Mucosa of descending colon (tissue), 3 donors: ENCODE results near the gene SLC28A1. TPM values are rescaled to one million over a fixed set of nuclear protein-coding genes. Genes with fewer than 3 reads are reported as not detected.

Experiments
- ATAC-seq: fragments of 200-7000 bp; cut with Tn5 transposase; one replicate; pipeline ENCODE4 v1.9.1; 2020; ENCODE audit warnings: mild to moderate bottlenecking, moderate library complexity
- DNase-seq, 3 donors: peaks; one replicate each; pipeline ENCODE4 v3.0.0-alpha.2; 2020
- H3K36me3 ChIP-seq: fragments of 200-600 bp; one replicate; pipeline ENCODE4 v1.8.0; 2021; ENCODE audit warnings: low read depth, mild to moderate bottlenecking
- H3K4me1 ChIP-seq: fragments of 200-600 bp; one replicate; pipeline ENCODE4 v1.8.0; 2021; ENCODE audit warnings: low read depth, mild to moderate bottlenecking
- H3K4me3 ChIP-seq: fragments of 200-600 bp; one replicate; pipeline ENCODE4 v1.8.0; 2021; ENCODE audit warnings: mild to moderate bottlenecking
- H3K9me3 ChIP-seq: fragments of 200-600 bp; one replicate; pipeline ENCODE4 v1.8.0; 2021; ENCODE audit warnings: mild to moderate bottlenecking
- CTCF ChIP-seq: fragments of 200-600 bp; IDR thresholded peaks from one replicate; pipeline ENCODE4 v1.8.0; 2022; ENCODE audit warnings: antibody characterized with exemption, mild to moderate bottlenecking
- intact Hi-C, 2 donors: fragments of 100-400 bp; cut with DNase I in 1 of 2; cut with micrococcal nuclease in 1 of 2; formaldehyde crosslinking; loops; one replicate each; pipeline versions ENCODE4 v1.11.0 to v1.11.1; 2022; cut with DNase I, micrococcal nuclease
- total RNA-seq, 3 donors: library from RNA; stranded (reverse); fragmentation: NEBNext Ultra II Directional in 2 of 3; extraction: Animal tissue kit (Norgen Biotek cat#: 25700) in 2 of 3; gene quantifications; one replicate each; pipeline versions ENCODE4 v1.2.1 to v1.2.4, GENCODE V29; 2021 to 2023
- donor health status: DM: no; HTN: no; CAD: no; lungs with moderate emphysema.
- donor health status: DM: no; HTN: no; CAD: no.
- donor health status: DM: no; HTN: yes; CAD: no.

The SLC28A1 gene
- total RNA-seq, 3 donors from 2014 or later = not detected

DNA sequence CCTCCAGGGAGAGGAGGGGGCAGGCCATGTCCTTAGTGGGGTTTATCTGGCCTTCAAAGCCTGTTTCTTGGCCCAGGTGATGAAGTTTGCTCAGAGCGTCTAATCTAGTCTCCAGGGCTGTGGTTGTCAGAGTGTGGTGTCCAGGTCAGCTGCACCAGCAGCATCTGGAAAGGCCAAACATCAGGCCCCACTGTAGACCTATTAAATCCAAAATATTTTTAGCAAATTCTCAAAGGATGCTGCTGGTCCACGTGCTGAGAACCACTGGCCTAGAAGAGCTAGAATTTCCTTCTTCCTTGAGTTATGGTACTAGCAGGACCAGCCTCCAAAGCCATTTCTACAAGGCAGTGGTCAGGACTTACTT lies 28.9 kb downstream of the SLC28A1 start:
- DNase-seq (no peak), ATAC-seq (no peak)
- no peak overlapping the region for H3K4me3 ChIP-seq
- peaks cover 5% of the 10 kb centered on the region for H3K4me1 ChIP-seq
- TF ChIP-seq CTCF = no peak
- no peaks in the 10 kb centered on the region for H3K9me3 ChIP-seq
- intact Hi-C loops = no loop called here
- no peaks in the 10 kb centered on the region for H3K36me3 ChIP-seq

- TF ChIP-seq CTCF = no peak
- intact Hi-C loops = no loop called here
- Histone ChIP-seq H3K36me3 (no peaks in the 10 kb centered on the region), H3K4me1 (peaks cover 5% of the 10 kb centered on the region), H3K4me3 (no peak overlapping the region), H3K9me3 (no peaks in the 10 kb centered on the region)
- DNase-seq = no peak
- no peak for ATAC-seq
Observed at GRCh38 chr15:84914351-84914750, 29.9 kb downstream of the SLC28A1 start.

DNA sequence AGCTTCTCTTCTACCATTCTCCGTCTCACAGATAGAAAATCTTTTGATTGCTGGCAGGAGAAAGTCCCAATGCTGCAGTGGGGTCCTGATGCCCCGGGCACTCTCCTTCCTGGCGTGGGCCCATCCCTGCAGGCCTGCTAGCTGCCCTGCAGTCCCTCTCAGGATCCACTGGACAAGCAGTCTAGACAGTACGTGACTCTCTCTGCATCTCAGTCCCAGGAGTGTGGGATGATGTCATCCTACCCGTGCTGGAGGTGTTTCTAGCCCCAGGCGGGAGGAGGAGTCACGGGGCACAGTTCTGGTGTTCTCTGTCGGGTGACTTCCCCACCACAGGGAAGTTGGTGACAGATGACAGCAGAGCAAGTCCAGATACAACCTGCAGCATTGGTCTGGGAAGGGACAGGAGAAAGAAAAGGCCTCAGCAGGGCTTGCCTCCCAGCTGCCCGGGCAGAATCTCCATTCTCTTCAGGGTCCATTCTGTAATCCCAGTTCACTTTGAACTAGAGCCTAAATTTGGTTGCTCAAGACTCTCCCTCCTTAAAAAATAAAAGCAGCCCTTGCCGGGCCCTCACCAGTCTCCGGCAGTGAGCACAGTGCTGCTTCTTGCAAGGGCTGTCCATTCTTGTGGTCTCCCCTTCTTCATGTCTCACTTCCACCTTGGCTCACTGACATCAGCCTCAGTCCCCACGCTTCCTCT lies 30.6 kb downstream of the SLC28A1 start:
- intact Hi-C loops = no loop called here
- DNase-seq (peak in 1 of 3 donors; percentile 28), ATAC-seq (peak; percentile 60)
- Histone ChIP-seq H3K4me1 (peaks cover 5% of the 10 kb centered on the region), H3K36me3 (no peaks in the 10 kb centered on the region), H3K4me3 (no peak overlapping the region), H3K9me3 (no peaks in the 10 kb centered on the region)
- TF ChIP-seq CTCF = no peak

DNA sequence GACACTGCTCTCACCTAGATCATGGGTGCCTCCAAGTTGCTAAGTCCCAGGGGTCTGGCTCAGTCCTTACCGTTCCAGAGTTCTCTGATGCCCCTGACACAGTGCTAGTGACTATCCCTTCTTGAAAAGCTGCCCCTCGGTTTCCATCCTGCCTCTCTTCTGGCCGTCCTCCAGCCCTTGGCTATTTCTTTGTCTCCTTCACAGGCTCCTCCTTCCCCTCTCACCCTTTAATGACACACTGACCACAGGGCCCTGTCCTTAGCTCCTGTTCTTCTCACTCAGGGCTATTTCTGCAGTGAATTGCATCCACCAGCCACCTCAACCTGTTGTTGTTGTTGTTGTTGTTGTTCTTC lies 31.1 kb downstream of the SLC28A1 start:
- intact Hi-C loops = no loop called here
- TF ChIP-seq CTCF = no peak
- DNase-seq (no peak), ATAC-seq (no peak)
- no peaks in the 10 kb centered on the region for H3K36me3 ChIP-seq
- H3K4me3 ChIP-seq = no peak overlapping the region
- peaks cover 5% of the 10 kb centered on the region for H3K4me1 ChIP-seq
- no peaks in the 10 kb centered on the region for H3K9me3 ChIP-seq

DNA sequence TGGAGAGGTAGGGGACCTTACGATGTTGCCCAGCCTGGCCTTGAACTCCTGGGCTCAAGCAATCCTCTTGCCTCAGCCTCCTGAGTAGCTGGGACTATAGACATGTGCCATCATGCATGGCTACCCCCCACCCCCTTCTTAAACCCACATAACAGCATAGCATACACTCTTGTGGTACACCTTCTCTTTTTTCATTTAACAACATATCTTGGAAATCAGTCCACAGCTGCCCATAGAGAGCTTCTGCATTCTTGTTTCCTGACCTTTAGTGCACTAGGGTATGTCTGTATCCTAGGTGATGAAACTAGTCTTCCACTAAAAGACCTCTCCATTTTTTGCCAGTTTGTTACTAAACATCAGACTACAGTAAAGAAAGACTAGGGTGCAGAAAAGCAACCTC lies 33.0 kb downstream of the SLC28A1 start:
- TF ChIP-seq CTCF = no peak
- no peak for ATAC-seq
- intact Hi-C loops = no loop called here

More for the DNA sequence above, 33.0 kb downstream of the SLC28A1 start:
- Histone ChIP-seq H3K9me3 (no peaks in the 10 kb centered on the region), H3K4me1 (no peaks in the 10 kb centered on the region), H3K4me3 (no peak overlapping the region), H3K36me3 (no peaks in the 10 kb centered on the region)
- DNase-seq = no peak
